GM21529 (cell line): Measurements from ENCODE around the gene RNF121.
"Not testable (repeated sequence)": the region's sequence is repeated elsewhere in the genome, so short reads cannot be mapped to it uniquely, and the experiment has no call there.

Experiments used
- ATAC-seq: cut with Tn5 transposase; IDR thresholded peaks from one replicate; pipeline ENCODE4 v1.9.1; 2021; ENCODE audit not compliant: unreplicated experiment

Gene RNF121

DNA sequence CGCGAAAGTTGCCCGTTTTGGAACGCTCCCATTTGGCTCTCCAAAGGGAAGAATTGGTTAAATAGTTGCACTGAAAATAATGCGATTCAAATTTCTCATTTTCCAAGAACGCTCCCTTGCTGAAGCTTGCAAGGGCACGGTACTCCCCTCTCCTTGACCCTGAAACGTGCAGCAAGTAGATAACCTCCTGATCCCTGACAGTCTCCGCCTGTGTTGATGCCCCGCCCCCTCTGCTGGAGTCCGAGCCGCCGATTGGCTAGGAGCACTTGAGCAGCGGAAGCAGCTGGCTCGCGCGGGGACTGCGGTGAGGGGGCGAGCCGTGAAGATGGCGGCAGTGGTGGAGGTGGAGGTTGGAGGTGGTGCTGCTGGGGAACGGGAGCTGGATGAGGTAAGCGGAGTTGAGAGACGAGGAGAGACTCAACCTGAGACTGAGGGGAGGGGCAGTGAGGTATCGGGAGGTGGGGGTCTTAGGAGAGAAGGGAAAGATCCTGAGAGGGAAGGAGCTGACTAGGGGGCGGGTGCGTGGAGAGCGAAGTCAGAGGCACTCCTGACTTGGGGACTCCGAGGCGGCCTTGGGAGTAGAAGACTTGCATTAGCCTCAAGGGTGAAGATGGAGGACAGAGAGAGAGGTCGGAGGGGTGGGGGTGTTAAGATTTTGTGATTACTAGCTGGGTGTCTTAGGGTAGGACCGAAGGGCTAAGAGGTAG is at the start of gene RNF121:
Gene RNF121, plus strand, starts transcription at position 310 of the 707 bp plus-strand sequence. Its CDS starts 16 bp downstream, at position 326.
- ATAC-seq, result peak; percentile 77

DNA sequence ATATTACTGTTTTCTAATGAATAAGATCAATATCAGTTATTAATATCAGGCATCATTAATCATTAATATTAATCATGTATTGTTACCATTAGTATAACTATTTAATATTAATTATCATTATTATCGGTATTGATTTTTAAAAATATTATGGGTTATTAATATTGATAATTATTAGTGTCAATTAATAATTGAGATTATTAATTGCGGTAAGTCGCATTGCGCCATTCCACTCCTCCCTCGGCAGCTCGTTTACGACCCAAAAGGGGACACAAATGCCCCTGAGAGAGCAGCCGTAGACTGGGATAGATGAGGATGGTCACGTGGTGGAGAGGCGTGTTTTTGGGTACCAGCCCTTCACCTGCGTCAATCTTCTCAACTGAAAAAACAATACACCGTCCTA is 43.0 kb upstream of the RNF121 start:
- not testable (repeated sequence) for ATAC-seq

DNA sequence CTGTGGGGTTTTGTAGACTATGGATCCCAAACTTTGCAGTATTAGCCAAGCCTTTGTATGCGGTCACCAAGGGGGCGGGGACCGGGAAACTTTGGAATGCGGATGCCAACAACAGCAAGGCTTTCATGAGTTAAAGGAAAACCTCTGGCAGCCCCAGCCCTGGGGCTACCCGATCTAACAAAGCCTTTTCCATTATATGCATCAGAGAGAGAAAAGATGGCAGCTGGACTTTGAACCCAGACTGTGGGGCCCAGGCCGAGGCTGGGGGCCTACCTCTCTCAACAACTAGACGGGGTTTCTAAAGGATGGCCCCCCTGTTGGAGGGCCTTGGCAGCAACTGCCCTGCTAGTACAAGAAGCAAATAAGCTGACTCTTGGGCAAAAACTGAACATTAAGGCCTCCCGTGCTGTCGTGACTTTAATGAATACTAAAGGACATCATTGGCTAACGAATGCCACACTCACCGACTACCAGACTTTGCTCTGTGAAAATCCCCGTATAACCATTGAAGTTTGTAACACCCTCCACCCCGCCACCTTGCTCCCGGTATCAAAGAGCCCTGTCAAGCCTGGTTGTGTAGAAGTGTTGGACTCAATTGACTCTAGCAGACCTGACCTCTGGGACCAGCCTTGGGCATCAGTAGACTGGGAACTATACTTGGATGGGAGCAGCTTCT is 40.4 kb upstream of the RNF121 start:
- ATAC-seq, result not testable (repeated sequence)

DNA sequence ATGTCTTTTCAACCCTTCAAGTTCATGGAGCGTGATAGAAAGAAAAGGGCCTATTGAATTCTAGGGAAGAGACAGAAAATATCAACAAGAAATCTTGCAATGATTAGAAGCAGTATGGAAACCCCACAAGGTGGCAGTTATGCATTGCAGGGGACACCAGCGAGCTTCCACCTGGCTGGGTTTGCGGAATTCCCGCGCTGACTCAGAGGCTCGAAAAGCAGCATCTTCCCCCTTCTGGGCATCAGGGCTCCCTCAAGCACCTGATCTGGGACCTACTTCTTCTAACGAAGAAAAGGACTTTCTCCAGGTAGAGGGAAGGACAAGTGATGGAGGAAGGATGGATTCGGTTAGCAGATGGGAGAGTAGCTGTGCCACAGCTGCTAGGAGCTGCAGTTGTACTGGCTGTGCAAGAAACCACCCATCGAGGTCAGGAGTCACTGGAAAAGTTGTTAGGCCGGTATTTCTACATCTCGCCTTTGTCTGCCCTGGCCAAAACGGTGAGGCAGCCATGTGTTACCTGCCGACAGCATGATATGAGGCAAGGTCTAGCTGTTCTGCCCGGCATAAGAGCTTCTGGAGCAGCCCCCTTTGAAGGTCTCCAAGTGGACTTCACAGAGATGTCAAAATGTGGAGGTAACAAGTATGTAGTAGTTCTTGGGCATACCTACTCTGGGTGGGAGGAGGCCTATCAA is 39.5 kb upstream of the RNF121 start:
- ATAC-seq, result not testable (repeated sequence)

DNA sequence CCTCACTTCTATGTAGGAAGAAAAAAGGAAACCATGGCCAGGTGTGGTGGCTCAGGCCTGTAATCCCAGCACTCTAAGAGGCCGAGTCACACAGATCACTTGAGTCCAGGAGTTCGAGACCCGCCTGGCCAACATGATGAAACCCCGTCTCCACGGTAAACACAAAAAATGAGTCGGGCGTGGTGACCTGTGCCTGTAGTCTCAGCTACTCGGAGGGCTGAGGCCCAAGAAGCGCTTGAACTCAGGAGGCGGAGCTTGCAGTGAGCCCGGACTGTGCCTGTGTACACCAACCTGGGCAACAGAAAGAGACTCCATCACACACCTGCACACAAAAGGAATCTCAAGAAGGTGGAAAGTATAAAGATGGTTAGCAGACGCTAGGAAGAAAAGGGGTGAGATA is 32.9 kb upstream of the RNF121 start:
- no peak for ATAC-seq

DNA sequence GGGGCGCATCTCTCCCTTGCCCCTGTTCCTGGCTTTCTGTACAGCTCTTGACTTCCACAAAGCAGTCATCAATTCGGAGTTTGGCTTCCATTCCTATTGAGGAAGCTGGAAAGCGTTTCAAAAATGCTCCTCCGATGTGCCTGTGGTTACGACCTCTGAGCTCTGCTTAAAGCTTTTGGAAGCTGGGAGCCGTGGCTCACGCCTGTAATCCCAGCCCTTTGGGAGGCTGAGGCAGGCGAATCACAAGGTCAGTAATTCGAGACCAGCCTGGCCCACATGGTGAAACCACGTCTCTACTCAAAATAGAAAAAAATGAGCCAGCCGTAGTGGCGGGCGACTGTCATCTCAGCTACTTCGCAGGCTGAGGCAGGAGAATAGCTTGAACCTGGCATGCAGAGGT is 27.7 kb upstream of the RNF121 start:
- not testable (repeated sequence) for ATAC-seq

DNA sequence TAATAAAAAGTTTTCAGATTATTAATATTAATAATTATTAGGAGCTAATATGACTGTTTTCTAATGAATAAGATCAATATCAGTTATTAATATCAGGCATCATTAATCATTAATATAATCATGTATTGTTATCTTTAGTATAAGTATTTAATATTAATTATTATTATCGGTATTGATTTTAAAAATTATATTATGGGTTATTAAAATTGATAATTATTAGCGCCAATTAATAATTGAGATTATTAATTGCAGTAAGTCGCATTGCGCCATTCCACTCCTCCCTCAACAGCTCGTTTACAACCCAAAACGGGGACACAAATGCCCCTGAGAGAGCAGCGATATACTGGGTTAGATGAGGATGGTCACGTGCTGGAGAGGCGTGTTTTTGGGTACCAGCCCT is 20.6 kb upstream of the RNF121 start:
- ATAC-seq, result no peak

DNA sequence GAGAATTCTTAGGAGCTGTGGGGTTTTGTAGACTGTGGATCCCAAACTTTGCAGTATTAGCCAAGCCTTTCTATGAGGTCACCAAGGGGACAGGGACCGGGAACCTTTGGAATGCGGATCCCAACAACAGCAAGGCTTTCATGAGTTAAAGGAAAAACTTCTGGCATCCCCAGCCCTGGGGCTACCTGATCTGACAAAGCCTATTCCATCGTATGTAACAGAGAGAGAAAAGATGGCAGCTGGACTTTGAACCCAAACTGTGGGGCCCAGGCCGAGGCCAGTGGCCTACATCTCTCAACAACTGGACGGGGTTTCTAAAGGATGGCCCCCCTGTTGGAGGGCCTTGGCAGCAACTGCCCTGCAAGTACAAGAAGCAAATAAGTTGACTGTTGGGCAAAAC is 18.1 kb upstream of the RNF121 start:
- ATAC-seq, result not testable (repeated sequence)

DNA sequence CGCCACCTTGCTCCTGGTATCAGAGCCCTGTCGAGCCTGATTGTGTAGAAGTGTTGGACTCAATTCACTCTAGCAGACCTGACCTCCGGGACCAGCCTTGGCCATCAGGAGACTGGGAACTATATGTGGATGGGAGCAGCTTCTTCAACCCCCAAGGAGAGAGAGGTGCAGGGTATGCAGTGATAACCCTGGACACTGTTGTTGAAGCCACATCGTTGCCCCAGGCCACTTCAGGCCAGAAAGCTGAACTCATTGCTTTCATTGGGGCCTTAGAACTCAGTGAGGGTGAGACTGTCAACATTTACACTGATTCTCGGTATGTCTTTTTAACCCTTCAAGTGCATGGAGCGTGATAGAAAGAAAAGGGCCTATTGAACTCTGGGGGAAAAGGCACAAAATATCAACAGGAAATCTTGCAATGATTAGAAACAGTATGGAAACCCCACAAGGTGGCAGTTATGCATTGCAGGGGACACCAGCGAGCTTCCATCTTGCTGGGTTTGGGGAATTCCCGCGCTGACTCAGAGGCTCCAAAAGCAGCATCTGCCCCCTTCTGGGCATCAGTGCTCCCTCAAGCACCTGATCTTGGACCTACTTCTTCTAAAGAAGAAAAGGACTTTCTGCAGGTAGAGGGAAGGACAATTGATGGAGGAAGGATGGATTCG is 17.4 kb upstream of the RNF121 start:
- not testable (repeated sequence) for ATAC-seq

DNA sequence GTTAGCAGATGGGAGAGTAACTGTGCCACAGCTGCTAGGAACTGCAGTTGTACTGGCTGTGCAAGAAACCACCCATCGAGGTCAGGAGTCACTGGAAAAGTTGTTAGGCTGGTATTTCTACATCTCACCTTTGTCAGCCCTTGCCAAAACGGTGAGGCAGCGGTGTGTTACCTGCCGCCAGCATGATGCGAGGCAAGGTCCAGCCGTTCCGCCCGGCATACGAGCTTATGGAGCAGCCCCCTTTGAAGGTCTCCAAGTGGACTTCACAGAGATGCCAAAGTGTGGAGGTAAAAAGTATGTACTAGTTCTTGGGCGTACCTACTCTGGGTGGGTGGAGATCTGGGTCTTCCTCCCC is 16.9 kb upstream of the RNF121 start:
- ATAC-seq, result not testable (repeated sequence)

DNA sequence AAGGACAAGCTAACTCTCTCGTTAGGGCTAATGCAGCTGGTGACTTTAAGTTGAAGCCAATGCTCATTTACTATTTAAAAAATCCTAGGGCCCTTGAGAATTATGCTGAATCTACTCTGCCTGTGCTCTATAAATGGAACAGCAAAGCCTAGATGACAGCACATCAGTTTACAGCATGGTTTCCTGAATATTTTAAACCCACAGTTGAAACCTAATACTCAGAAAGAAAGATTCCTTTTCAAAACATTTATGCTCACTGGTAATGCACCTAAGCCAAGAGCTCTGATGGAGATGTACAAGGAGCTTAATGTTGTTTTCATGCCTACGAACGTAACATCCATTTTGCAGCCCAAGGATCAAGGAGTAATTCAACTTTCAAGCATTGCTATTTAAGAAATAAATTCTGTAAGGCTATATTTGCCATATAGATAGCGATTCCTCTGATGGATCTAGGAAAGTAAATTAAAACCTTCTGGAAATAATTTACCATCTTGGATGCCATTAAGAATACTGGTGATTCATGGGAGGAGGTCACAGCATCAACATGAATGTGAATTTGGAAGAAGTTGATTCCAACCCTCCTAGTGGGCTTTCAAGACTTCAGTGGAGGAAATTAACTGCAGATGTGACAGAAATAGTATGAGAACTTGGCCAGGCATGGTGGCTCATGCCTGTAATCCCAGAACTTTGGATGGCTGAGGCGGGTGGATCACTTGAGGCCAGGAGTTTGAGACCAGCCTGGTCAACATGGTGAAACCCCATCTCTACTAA is 14.9 kb upstream of the RNF121 start:
- ATAC-seq, result no peak

DNA sequence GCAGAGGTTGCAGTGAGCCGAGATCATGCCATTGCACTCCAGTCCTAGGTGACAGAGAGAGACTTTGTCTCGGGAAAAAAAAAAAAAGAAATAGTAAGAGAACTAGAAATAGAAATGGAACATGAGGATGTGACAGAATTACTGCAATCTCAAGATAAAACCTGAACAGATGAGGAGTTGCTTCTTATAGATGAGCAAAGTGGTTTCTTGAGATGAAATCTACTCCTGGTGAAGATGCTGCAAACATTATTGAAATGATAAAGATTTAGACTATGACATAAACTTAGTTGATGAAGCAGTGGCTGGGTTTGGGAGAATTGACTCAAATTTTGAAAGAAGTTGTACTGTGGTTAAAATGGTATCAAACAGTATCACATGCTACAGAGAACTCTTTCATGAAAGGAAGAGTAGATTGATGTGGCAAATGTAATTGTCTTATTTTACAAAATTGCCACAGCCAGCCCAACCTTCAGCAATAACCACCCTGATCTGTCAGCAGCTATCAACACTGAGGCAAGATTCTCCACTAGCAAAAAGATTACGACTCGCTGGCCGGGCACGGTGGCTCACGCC is 14.1 kb upstream of the RNF121 start:
- no peak for ATAC-seq

DNA sequence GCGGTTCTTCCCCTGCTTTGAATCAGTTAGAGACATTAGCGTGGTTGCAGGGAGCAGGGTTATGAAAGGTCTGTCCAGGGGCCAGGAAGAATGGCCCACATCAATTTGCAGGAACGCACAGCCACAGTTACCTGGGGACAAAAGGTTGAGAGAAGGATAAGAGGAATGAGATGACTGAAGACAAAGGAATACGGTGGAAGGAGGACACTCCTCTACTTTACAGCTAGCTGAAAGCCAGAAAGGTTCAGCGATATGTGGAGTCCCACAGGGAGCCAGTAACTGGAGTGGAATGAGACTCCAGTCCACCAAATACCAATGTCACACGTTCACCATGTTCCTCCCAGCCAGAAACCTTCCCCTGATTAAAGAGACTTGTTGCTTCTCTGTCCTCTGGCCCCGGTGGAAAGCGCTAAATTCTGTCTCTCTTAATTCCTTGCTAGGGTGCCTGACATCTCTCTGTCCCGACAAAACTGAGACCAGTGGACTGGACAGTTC is 11.2 kb upstream of the RNF121 start:
- ATAC-seq, result no peak

DNA sequence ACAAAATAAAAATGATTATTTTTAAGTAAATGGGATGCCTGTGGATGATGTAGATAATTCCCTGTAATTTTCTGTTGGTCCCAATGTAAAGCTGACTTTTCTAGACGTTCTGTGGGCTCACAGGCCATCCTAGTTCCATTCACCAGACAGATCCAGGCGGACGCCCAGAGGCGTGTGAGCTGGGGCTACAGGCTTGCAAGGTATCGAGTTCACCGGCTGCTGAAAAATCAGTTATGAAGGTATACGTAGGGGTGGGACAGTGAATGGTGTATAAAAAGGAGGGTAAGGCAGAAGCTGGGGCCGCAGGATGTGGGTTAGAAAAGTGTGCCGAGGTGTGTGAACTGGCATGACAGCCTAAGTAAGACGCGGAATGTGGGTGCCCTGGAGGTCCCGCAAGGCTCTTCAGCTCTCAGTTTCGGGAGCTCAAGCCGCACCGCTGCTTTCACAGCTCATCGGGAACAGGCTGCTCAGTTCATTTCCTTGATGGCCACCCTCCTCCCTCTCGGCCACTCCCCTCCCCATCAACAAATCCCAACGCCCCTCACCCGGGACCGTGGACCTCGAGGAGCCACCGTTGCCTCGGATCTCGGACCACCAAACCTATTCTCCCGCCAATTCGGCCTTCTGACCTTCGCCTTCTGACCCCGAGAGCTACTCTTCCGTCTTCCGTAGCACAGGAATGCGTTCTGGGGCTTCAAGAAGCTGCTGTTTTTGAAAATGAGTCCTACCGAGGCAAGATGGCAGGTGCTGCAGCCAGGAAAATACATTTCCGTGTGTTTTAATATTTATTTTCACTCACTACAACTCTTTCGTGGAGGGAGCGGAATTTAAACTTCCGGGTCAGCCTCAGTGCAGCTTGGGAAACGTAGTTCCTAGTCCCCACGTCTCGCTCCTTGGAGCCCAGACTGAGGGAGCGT is 768 bp upstream of the RNF121 start, which contains the start of gene XNDC1N:
Gene XNDC1N, minus strand, starts transcription at position 775 of the 917 bp plus-strand sequence. CDS start 5,241 bp downstream, outside the sequence.
- ATAC-seq, result peak; percentile 66

DNA sequence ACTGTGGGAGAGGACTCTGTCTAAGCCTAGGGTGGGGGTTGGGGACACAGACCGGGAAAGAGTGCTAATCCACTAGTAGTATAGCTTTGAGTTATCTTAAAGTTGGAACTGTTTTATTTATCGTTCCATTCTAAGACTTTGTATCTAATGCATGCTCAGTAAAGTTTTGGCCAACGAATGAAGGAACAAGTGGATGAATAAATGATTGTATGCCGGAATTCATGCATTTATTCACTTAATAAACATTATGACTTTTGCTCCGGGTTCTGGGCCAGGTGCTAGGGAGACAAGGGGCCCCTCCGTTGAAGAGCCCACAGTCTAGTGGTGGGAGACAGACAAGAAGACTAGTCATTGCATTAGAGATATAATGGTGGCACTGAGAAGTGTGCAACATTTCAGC is 645 bp downstream of the RNF121 start:
- ATAC-seq, result no peak

DNA sequence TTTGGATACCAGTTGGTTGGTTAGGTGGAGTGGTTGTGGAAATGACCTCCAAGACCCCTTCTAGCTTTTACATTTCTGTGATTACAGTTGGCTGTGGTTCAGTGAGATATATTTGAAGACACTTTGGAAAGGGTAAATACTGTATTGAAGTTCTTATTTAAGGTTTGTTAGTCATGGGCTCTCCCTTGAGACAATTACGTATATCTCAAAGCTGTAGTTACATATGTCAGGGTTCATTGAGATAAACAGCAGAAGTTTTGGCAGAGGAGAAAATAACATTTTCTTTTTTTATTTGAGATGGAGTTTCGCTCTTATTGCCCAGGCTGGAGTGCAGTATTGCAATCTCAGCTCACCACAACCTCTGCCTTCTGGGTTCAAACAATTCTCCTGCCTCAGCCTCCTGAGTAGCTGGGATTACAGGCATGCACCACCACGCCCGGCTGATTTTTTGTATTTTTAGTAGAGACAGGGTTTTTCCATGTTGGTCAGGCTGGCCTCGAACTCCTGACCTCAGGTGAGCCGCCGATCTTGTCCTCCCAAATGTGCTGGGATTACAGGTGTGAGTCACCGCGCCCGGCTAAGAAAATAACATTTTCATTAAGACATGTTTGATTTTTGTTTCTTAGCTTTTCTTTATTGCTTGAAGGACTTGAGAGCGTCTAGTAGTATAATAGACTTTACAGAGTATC is 1.9 kb downstream of the RNF121 start:
- ATAC-seq, result no peak

DNA sequence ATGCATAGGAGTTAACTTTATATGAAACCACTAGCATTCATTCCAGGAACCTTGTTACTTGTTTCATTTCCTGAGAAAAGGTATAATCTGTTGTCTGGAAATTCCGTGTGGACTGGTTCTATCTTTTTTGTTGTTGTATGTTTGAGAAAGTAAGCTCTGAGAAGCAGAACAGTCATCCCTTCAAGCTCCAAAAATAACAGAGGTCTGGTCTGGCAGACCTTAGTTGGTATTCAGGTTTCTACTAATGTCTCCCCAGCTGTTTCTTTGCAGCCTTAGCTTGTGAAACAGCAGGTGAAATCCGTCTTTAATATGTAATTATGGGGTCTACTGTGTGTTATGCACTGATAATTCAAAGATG is 2.4 kb downstream of the RNF121 start:
- ATAC-seq, result no peak

DNA sequence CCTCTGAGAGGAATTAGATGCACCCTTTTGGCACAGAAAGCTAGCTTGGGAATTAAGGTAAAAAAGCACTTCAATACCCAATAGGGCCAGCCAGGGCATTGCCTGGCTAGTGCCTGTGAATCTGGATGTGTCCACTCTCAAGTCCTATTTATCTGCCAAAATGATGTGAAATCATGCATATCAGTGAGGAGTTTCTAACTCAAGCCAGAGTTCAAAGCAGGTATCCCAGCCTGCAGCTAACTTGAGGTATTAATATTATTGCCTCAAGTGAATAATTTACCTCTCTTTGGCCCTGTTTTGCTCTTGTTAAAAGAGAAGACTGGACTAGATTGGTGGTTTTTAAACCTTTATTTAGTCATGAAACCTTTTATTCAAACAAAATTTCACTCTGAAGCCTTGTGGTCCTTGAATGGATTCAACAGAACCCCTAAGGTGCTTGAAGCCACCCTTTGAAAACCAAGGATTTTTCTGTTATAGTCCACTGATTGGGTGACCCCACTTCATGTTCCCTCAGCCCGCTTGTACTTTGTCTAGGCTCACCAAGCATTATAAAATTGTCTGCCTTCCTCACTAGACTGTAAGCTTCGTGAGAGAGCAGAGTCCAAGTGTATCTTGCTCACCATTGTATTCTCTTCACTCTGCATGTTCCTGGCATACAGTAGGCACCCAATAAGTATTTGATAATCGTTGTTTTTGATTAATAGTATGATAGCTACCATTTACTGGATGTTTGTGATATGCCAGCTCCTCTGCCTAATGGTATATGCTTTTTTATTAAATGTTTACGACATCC is 4.5 kb downstream of the RNF121 start:
- no peak for ATAC-seq
